Measurements from ENCODE around the gene EMC9.

EMC9 gene

GRCh38 chr14:24130717-24131548, 10.5 kb downstream of the EMC9 start:
- Histone ChIP-seq H3K27me3 (ENCODE audit: control insufficient read depth, insufficient read depth, low read length) (no peaks in the 10 kb centered on the region), H3K27ac (peak overlapping the region; percentile 11), H3K9me3 (ENCODE audit: control insufficient read depth, low read length) (no peaks in the 10 kb centered on the region), H3K4me3 (ENCODE audit: low read depth, low read length) (no peak overlapping the region), H3K9ac (no peak overlapping the region), H3K79me2 (no peaks in the 10 kb centered on the region), H2AFZ (no peak overlapping the region), H3K4me1 (no peaks in the 10 kb centered on the region), H3K4me2 (ENCODE audit: low read length) (no peak overlapping the region), H3K36me3 (ENCODE audit: control insufficient read depth, insufficient read depth, low read length) (no peaks in the 10 kb centered on the region)
- TF ChIP-seq CTCF (IDR thresholded peaks at IDR 0.05), result no peak

- Histone ChIP-seq H3K27ac (peak within 1 kb of the TSS; percentile 11), H2AFZ (no peak within 1 kb of the TSS), H3K9me3 (ENCODE audit: control insufficient read depth, low read length) (no peaks in the 10 kb centered on the region), H3K4me2 (ENCODE audit: low read length) (no peak within 1 kb of the TSS), H3K79me2 (no peaks in the 10 kb centered on the region), H3K4me1 (no peaks in the 10 kb centered on the region), H3K27me3 (ENCODE audit: control insufficient read depth, insufficient read depth, low read length) (no peaks in the 10 kb centered on the region), H3K9ac (no peak within 1 kb of the TSS), H3K36me3 (ENCODE audit: control insufficient read depth, insufficient read depth, low read length) (no peaks in the 10 kb centered on the region), H3K4me3 (ENCODE audit: low read depth, low read length) (no peak within 1 kb of the TSS)
- TF ChIP-seq CTCF (IDR thresholded peaks at IDR 0.05), result no peak
These were observed 11.0 kb downstream of the EMC9 start, which contains the start of gene FITM1 for GRCh38 chr14:24130380-24130716. TSS of gene FITM1 (plus strand) at chr14:24130659. CDS start at chr14:24131564, 905 bp downstream.

GRCh38 chr14:24129410-24129998, 11.9 kb downstream of the EMC9 start:
- no peaks in the 10 kb centered on the region for H3K9me3 ChIP-seq (ENCODE audit: control insufficient read depth, low read length)
- no peak overlapping the region for H3K4me3 ChIP-seq (ENCODE audit: low read depth, low read length)
- no peak overlapping the region for H2AFZ ChIP-seq
- no peak overlapping the region for H3K4me2 ChIP-seq (ENCODE audit: low read length)
- H3K79me2 ChIP-seq, result no peaks in the 10 kb centered on the region
- no peaks in the 10 kb centered on the region for H3K4me1 ChIP-seq
- H3K36me3 ChIP-seq (ENCODE audit: control insufficient read depth, insufficient read depth, low read length), result no peaks in the 10 kb centered on the region
- no peak overlapping the region for H3K27ac ChIP-seq
- TF ChIP-seq CTCF (IDR thresholded peaks at IDR 0.05), result no peak
- H3K9ac ChIP-seq, result no peak overlapping the region
- H3K27me3 ChIP-seq (ENCODE audit: control insufficient read depth, insufficient read depth, low read length), result no peaks in the 10 kb centered on the region

DNA sequence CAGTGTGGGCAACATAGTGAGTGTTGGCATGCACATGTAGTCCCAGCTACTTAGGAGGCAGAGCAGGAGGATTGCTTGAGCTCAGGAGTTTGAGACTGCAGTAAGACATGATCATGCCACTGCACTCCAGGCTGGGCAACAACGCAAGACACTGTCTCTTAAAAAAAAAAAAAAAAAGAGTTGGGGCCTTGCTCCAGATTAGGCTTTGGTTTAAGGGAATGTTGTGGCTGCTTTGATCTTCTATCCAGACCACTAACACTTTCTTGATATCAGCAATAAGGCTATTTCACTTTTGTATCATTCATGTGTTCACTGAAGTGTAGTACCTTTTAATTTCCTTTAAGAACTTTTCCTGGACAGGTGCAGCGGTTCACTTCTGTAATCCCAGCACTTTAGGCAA, 13.7 kb downstream of the EMC9 start:
- Histone ChIP-seq H3K9ac (no peak overlapping the region), H3K27me3 (ENCODE audit: control insufficient read depth, insufficient read depth, low read length) (no peaks in the 10 kb centered on the region), H3K36me3 (ENCODE audit: control insufficient read depth, insufficient read depth, low read length) (no peaks in the 10 kb centered on the region), H2AFZ (no peak overlapping the region), H3K9me3 (ENCODE audit: control insufficient read depth, low read length) (no peaks in the 10 kb centered on the region), H3K4me3 (ENCODE audit: low read depth, low read length) (no peak overlapping the region), H3K4me2 (ENCODE audit: low read length) (no peak overlapping the region), H3K79me2 (no peaks in the 10 kb centered on the region), H3K27ac (no peak overlapping the region), H3K4me1 (no peaks in the 10 kb centered on the region)
- no peak for TF ChIP-seq CTCF (IDR thresholded peaks at IDR 0.05)
